ENCODE data around the gene COPZ2.
"Not testable (repeated sequence)": the region's sequence is repeated elsewhere in the genome, so short reads cannot be mapped to it uniquely, and the experiment has no call there.

The COPZ2 gene

GRCh38 chr17:48037036-48037837 lies at the start of gene COPZ2:
Gene COPZ2, minus strand, starts transcription at chr17:48037797. Its CDS starts 20 bp downstream, at chr17:48037777.
- TF ChIP-seq CTCF (IDR thresholded peaks at IDR 0.05; ENCODE audit: low read depth, low read length): peak; percentile 73
- H3K4me3 ChIP-seq (replicated peaks in 1 of 2; ENCODE audit: low read depth in 2 of 2, low read length in 2 of 2): peak within 1 kb of the TSS; percentile 63 to 68
- DNase-seq (ENCODE audit: low read depth in 2 of 2): peak; percentile 59 to 62

GRCh38 chr17:48084932-48085331 lies 47.3 kb upstream of the COPZ2 start:
- no peak for TF ChIP-seq CTCF (IDR thresholded peaks at IDR 0.05; ENCODE audit: low read depth, low read length)
- no peak for DNase-seq (ENCODE audit: low read depth in 2 of 2)
- no peak overlapping the region for H3K4me3 ChIP-seq (replicated peaks in 1 of 2; ENCODE audit: low read depth in 2 of 2, low read length in 2 of 2)

GRCh38 chr17:48081858-48082257 lies 44.3 kb upstream of the COPZ2 start:
- no peak for TF ChIP-seq CTCF (IDR thresholded peaks at IDR 0.05; ENCODE audit: low read depth, low read length)
- no peak overlapping the region for H3K4me3 ChIP-seq (replicated peaks in 1 of 2; ENCODE audit: low read depth in 2 of 2, low read length in 2 of 2)
- DNase-seq (ENCODE audit: low read depth in 2 of 2): no peak

GRCh38 chr17:48077152-48077551 lies 39.6 kb upstream of the COPZ2 start:
- DNase-seq (ENCODE audit: low read depth in 2 of 2); H3K4me3 ChIP-seq (replicated peaks in 1 of 2; ENCODE audit: low read depth in 2 of 2, low read length in 2 of 2): not testable (repeated sequence)

GRCh38 chr17:48074322-48075081 lies 36.9 kb upstream of the COPZ2 start:
- DNase-seq (ENCODE audit: low read depth in 2 of 2): peak; percentile 88
- no peak overlapping the region for H3K4me3 ChIP-seq (replicated peaks in 1 of 2; ENCODE audit: low read depth in 2 of 2, low read length in 2 of 2)
- peak; percentile 84 for TF ChIP-seq CTCF (IDR thresholded peaks at IDR 0.05; ENCODE audit: low read depth, low read length)

- peak in 1 of 2 donors; percentile 51 for DNase-seq (ENCODE audit: low read depth in 2 of 2)
- H3K4me3 ChIP-seq (replicated peaks in 1 of 2; ENCODE audit: low read depth in 2 of 2, low read length in 2 of 2): not testable (repeated sequence)
Observed at GRCh38 chr17:48073566-48074094, 36.0 kb upstream of the COPZ2 start.

- not testable (repeated sequence) for DNase-seq (ENCODE audit: low read depth in 2 of 2); H3K4me3 ChIP-seq (replicated peaks in 1 of 2; ENCODE audit: low read depth in 2 of 2, low read length in 2 of 2)
Observed at GRCh38 chr17:48072811-48073210, 35.2 kb upstream of the COPZ2 start.

GRCh38 chr17:48071654-48072053 lies 34.1 kb upstream of the COPZ2 start:
- no peak overlapping the region for H3K4me3 ChIP-seq (replicated peaks in 1 of 2; ENCODE audit: low read depth in 2 of 2, low read length in 2 of 2)
- peak in 1 of 2 donors; percentile 38 for DNase-seq (ENCODE audit: low read depth in 2 of 2)
- no peak for TF ChIP-seq CTCF (IDR thresholded peaks at IDR 0.05; ENCODE audit: low read depth, low read length)

All from cardiac fibroblast (primary cell).